Ramos (cell line): Measurements from ENCODE around the gene DPYD.

ENCODE experiments used
- in situ Hi-C: fragments of 300-500 bp; cut with MboI; formaldehyde crosslinking; loops from one replicate; pipeline ENCODE4 v1.14.3; 2022; ENCODE audit warnings: low sequenced_read_pairs; ENCODE audit not compliant: unreplicated experiment

The DPYD gene

DNA sequence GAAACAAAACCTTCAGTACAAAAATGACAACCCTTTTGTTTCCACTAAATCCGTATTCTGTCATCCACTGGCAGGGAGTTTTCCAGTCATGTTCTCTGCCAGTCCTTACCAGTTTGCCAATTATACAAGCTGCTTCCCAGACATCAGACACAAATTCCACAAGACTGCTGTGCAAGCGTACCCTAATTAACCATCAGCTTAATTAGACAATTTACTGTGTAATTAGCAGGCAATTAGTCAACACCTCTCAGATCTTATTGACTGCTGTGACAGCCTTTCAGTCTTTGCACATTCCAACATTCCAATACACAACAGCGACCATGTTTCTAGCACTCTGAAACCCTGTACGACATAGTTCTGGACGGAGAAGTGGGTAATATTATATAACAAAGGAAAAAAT, 420.1 kb downstream of the DPYD start:
- in situ Hi-C loops = no loop called here

DNA sequence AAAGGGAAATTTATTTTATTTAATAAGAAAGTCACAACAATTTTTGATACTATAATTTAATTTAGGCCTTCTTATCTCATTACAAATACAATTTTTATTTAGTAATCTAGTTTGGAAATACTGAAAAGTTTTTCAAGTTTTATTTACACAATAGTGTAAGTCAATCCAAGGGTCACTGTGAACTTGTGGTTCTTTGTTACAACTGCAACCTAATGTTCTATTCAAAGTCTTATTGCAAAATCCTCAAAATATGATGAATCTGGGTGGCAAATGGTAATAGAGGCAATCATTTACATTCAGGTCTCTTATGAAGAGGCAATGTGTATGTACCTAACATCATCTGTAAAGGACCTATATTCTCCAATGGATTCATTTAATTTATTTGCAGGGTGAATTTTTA, 421.2 kb downstream of the DPYD start:
- in situ Hi-C loops = no loop called here

DNA sequence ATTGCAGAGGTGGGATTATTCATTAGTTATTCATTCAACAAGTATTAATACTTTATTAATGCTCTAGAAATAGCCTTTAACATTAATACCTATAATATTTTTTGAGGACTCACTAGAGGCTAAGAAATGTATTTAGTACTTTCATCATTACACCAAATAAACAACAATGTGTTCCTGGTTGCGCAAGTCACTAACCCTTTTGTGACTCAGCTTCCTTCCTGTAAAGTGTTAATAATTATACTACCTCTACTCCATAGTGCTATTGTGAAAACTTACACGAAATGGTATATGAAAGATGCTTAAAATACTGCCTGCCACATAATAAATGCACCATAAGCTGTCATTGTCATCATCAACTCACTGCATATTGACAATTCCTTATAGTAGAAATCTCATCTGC, 431.0 kb downstream of the DPYD start:
- in situ Hi-C loops = no loop called here

DNA sequence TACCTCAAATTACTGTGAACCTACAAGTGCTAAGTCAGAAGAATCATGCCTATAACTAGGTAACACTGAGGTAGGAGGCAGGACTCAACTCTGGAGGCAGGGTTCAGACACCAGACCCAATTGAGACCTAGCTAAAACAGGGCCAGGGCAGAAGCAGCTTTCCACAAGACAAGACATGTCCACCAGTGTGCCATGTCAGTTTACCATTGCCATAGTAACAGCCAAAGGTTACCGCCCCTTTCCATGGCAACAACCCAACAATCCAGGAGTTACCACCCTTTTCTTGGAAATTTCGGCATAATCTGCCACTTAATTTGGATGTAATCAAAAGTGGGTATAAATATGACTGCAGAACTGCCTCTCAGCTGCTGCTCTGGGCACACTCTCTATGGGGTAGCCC, 432.3 kb downstream of the DPYD start:
- in situ Hi-C loops = no loop called here

DNA sequence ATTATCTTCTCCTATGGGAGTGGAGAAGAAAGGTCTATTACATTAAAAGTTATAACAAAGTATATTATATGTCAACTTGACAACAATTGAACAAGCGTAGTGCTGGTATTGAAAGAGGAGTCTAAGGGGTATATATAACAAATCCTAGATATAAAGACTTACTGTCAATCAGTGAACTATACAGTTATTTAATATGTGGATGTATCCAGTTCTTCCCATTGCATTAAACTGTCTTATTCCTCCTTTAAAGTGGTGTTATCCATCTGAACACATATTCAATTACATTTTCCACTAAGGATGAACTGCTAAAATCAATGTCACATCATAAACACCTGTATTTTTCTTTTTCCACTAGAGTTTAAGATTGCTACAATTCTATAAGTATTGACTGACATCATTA, 438.8 kb downstream of the DPYD start:
- in situ Hi-C loops = no loop called here

DNA sequence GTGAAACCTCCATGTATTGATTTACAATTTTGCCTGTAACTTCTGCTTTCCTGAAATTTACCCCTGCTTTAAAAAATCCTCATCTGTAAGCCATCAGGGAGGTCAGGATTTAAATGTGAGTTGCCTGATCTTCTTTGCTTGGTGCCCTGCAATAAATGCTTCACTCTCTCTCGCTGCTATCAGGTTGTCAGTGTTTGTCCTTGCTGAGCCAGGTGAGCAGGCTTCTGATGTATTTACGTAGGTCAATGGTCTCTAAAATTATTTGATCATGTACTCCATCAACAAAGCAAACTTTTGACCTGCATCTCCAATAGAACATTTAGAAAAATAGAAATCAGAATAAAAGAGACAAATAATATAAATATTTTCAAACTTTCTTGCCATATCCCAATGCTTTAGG, 453.4 kb downstream of the DPYD start:
- in situ Hi-C loops = no loop called here

DNA sequence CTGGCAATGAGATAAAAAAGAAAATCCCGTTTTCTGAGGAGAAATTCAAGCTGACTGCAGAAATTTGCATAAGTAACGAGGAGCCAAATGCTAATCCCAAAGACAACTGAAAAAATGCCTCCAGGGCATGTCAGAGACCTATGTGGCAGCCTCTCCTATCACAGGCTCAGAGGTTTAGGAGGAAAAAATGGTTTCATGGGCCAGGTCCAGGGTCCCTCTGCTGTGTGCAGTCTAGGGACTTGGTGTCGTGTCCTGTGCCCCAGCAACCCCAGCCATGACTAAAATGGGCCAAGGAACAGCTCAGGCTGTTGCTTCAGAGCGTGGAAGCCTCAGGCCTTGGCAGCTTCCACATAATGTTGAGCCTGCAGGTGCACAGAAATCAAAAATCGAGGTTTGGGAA, 456.5 kb downstream of the DPYD start:
- in situ Hi-C loops = no loop called here

DNA sequence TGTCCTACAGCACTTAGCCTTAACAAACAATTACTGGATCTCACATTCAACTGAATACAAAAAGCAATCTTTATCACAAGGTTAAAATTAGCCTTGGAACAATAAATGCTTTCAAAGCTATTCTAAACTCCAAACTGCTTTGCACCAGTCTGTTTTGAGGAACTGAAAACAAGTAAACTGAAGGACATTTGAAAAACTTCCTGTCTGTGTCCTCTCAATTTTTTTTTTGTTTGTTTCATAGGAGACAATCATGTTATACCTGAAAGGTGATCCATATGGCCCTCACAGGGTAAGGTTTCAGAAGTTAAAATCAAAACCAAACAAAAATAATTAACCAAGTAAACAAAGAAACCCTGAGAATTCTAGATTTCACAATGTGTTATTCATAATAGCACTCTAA, 459.1 kb downstream of the DPYD start:
- in situ Hi-C loops = no loop called here

DNA sequence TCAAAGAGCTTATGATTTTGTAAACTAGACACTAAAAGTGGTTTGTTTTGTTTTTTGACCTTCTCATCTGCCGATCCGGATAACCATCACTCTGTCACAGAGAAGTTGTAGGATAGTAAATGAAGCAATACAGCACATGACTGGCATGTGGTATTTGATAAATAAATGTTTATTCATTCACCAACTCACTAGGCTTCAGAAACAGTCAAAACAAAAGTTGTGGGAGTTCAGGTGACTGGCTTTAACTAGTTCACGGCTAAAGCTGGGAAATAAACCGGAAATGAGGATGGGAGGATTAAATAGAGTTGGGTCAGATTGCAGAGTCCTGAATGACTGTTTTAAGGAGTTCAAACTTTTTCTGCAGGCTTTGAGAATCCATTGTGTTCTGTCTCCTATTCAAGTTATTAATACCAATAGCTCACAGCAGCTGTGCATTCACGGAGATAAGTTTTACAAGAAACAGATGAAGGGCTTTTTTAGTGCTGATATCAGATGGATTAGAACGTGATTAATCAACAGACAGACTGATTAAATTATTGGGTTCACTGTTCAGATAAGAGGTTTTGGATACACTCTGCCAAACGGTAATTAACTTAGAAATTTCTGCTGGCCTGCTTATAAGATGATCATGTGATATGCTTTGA, 463.3 kb downstream of the DPYD start:
- in situ Hi-C loops = no loop called here

DNA sequence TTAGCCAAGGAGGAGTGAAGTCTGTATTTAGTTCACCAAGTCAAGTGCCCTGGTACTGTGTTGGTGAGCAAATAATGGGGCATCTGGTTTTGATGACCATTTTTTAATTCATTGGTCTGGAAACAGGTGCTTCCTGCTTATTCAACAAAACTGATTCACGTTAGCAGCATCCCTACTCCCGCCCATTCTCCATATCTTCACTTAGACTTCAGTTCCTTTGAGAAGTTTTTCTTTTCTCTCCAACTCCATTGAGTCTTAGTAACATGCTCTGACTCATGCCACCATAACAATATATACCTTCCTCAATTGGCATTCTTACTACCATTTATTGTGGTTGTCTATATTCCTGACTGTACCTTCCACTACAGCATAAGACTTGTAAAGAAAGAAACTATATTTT, 468.9 kb downstream of the DPYD start:
- in situ Hi-C loops = no loop called here

DNA sequence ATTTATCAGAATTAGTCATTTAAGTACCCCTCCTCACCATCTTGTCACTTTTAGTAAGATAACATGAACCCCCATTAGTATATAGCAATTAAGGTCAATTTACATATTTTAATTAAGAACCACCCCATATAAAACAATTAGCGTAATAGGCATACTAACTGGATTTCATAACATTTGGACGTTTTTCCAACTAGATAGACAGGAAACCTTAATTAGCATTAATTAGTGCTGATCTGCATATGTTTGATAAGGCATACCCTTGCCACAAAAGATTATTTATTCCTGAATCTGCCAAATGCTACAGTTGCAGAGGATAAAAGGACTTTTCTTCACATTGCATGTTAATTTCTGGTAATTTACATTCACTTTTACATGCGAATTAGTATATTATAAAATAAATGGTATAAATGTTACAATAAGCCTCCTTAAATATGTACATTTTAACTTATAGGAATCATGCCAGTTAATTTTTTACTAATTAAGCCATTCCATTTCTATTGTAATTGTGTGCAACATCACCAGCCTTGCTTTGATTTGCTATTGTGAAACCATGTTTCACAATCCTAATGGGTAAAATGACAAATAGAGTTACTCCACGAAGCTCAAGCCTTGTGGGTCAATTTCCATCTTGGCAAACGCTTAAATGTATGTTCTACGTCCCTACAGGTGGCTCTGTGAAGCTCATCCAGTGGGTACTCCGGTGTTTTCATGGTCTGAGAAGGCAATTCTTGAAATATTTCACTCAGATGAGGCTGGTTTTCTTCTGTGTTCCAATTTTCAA, 469.6 kb downstream of the DPYD start:
- in situ Hi-C loops = no loop called here

DNA sequence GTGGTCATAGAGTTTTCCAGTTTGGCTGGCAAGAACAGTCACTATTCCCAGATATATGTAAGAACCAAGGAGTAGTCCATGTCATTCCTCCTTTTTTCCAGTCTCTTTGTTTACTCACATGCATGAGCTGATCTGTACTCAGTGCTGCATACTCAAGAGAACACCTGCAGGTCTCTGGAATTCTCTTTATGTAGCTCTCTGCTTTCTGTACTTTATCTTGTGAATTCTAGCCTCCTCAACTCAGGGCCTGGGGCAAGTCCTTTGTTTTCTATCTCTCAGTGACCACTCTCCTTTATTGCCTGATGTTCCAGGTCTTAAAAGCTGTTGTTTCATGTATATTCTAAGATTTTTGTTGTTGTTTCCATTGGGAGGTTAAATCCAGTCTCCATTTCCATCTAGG, 478.9 kb downstream of the DPYD start:
- in situ Hi-C loops = no loop called here

DNA sequence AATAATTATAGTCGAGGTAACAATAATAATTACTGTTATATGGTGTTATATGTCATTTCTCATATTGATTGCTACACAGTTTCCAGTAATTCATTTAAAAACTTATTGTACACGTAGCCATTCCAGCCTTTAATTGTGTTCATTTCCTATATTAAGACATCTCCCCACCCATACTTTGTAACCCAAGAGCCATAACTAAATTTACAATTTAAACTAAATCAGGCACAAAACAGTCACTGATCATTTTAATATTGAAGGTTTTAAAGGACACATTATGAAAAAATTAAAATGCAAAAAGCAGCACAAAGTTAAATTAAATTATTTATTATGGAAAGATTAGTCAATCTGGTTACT, 487.0 kb downstream of the DPYD start:
- in situ Hi-C loops = no loop called here

DNA sequence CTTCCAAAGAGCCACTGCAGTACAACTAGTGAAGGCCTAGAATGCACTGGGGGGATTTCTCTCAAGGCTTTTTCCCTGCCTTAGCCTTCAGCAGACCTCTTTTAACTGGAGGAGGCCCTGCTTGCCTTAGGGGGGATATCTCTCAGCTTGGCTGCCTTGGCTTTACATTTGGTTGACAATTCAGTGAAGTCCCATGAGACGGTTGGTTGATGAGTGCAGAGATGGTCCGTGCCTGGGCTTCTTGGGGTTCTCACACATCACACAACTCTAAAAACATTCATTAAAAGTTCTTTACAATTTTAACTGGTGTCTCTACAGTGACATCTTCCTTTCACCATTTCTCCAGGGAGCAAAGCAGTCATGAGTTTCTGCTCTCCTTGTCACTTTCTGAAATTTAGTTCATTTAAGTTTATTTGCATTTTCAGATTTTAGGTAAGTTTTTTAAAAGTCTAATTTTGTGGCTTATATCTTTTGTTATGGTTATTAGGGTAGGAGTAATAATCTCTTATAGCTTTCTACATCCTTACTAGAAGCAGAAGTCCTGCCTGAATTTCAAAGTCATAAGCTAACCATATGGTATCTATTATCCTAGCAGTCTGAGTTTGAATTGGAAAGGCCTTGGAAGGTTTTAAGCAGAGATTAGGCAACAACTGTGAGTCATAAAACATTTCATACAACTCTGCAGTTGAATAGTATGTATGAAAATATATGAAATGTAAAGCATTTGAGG, 487.6 kb downstream of the DPYD start:
- in situ Hi-C loops = no loop called here

DNA sequence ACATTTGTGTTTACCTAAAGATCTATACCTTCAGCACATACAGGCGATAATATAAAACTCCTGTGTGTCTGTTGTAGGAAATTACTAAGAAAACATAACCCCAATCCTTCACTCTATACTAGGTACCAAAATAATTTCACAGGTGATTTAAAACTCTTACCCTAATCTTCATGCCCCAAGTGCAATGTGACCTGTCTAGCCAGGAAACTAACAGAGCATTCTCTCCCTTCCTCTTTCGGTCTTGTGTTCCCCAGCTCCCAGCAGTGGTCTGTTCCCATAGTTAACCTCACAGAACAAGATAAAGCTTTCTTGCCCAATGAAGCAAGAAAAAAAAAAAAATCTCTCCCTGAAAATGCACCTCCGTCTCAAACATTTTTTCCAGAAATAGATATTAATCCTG, 493.5 kb downstream of the DPYD start:
- in situ Hi-C loops = no loop called here

DNA sequence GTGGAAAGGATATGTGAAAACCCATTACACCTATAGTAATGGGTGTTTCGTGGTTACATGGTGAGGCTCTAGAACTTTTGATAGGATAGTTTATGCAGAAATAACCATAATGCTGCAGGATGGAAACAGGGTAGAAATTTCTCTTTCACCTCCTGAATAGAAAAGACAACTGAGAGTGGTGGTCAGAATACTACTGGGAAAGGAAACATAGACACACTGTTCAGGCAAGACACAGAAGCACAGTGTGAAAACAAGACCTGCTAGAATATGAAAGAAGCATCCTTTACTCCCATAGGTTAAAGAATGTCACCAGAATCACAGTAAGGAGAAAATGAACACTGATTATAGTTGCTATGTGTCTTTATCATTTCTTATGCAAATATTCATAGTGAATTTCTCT, 496.6 kb downstream of the DPYD start:
- in situ Hi-C loops = no loop called here

DNA sequence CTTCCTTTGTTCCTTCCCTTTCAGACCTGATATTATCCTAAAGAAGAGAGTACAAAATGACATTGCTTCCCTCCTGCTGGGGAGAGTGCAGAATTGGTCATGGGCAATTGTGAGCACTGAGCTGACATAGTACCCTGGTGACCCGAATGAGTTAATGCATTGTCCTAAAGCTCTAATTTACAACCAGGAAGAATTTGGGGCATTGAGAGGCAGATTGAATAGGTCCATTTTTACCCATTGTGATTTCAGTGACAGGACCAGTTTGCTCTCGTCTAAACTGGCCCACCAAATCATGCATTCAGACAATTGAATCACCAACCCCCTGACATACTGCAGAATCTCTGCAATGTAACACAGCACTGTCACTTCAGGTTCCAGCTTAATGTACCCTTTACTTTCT, 497.4 kb downstream of the DPYD start:
- in situ Hi-C loops = no loop called here

DNA sequence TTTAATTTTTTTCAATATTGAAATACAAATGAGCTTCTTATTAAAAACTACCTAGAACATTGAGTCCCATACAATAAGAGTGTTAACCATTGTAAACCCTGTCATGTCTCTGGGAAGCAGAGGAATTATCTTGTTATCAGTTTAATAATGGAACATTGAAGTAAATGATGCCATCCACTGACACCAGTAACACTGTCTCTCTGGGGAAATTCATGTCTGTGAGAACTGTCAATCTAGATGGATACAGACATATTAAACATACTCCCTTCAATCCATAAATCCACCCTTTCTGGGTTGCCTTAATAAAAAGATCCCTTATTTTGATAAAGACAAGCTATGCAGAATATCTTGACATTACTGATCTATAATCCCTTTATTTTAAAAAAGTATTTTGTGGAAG, 503.2 kb downstream of the DPYD start:
- in situ Hi-C loops = no loop called here

DNA sequence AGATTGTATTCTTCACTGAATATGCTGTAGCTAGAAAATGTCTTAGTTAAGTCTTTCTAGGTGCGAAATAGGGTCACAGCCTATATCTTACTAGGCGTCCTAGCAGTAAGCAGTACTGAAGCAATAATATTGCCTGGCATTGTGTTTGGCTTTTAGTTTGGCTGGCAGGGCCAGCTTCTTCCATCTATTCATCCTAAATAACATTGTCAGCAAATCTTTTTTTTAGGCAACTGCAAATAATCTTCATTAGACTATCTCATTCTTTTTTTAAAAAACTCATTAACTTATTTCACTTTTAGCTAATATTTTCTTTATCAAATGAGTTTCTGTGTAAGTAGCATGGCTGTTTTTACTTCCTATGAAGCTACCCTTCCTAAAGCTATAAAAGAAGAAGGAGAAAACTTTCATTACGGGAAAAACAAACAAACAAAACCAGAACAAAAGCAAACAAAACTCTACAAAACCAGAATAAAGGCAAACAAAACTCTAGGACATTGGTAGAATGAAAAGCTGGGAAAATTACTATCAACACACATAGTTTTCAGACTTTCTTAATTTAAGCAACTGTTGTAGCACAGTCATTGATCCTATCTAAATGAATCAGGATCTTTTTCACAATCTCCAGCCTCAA, 506.0 kb downstream of the DPYD start:
- in situ Hi-C loops = no loop called here

DNA sequence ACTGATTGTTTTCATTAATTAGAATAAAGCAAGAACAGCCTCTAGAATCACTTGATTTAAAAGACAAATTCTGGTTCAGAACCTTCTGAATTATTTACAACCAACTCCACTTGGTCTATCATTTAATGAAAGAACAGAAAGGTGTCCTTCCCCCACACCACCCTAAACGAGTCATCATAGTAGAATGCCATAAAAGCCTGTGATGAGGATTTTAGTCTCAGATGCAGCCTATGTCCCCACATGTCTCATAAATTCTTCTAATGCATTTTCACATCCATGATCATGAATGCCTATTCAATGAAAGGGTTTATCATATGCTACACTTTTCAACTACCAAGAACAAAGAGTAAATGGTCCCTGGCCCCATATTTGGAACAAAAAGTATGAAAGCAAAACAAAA, 508.1 kb downstream of the DPYD start:
- in situ Hi-C loops = no loop called here

DNA sequence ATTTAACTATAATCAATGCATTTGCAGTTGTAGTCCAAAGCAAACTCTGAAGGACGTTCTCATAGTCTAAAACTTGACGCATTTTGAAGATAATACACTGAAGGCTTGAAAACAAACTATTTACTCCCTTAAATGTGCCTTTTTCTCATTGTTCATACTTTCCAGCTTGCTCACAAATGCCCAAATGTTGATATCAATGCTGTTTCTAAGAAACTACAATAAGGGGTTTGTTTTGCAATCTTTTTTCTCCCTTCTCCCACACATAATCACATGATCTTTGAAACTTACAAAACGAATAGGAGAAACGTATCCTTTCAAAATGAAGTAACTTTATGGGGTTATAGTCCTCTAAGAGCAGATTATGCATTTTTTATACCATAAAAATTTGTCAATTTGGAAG, 508.7 kb downstream of the DPYD start:
- in situ Hi-C loops = no loop called here
